ENCODE data around the gene HOXD8. TPM values are rescaled to one million over a fixed set of nuclear protein-coding genes. Genes with fewer than 3 reads are reported as not detected.

HOXD8 gene
- total and polyA plus RNA-seq, 2 of the 8 experiments (the other 6 are each of a cell fraction or from before 2014, with no cell fraction given), result not detected

DNA sequence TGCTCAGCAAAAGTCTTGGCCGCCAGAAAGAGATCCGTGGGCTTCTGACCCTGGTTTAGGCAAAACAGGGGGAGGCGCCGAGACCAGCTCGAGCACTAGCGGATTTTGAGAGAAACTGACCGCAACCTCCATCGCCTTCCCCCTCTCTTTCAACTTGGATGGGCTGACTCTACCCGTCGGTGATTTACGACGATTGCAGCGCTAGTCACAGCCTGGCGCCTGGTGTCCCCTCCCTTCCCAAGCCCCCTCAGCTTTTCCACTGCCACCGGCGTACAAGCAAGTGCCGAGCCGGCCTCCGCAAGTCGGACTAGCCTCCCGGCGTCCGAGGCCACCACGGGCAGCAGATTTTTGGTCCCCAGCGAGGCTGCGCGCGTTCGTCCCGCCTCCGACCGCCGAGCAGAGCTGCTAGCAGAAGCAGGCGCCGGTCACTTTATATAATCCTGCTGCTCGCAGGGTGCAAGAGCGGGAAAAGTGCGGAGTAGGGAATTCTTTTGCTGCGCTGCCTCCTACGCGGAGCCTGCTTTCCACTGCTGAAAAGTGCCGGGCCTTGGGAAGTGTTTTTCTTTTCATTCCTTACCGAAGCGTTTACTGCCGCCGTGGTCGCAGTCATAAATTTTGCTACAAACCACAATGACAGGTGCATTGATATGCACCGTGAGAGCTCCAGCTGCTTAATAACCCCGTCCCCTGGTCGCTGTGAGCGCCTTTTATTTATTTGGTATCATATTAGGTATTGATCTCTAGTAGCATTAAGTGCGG is 35.3 kb downstream of the HOXD8 start (continued):
- no peak for TF ChIP-seq POLR2A (IDR thresholded peaks at IDR 0.05; ENCODE audit: control extremely low read depth in 1 of 2, low read depth in 2 of 2, low read length in 2 of 2)
- TF ChIP-seq RAD21 (IDR thresholded peaks at IDR 0.05 in 1 of 2, conservative IDR thresholded peaks at IDR 0.05 in 1 of 2; ENCODE audit: low read depth in 2 of 2, low read length in 2 of 2), result no peak
- peak; percentile 100 for TF ChIP-seq EZH2 (IDR thresholded peaks at IDR 0.05; ENCODE audit: low read depth, low read length, severe bottlenecking)
- no peak; the same call in 1 of the 2 replicates for TF ChIP-seq CBX8 (IDR thresholded peaks at IDR 0.05; ENCODE audit: borderline replicate concordance, low read depth, low read length)
- no peak for TF ChIP-seq BACH1 (IDR thresholded peaks at IDR 0.05; ENCODE audit: low read length)
- no peak for TF ChIP-seq EGR1 (IDR thresholded peaks at IDR 0.05; ENCODE audit: borderline replicate concordance, low read depth, low read length)
- TF ChIP-seq PHF8 (conservative IDR thresholded peaks at IDR 0.05; ENCODE audit: low read depth, low read length), result no peak
- TF ChIP-seq SUZ12 (IDR thresholded peaks at IDR 0.05; ENCODE audit: low read length), result peak; percentile 100
- no peak for TF ChIP-seq TAF1 (IDR thresholded peaks at IDR 0.05; ENCODE audit: low read depth, low read length)
- TF ChIP-seq KDM4A (IDR thresholded peaks at IDR 0.05; ENCODE audit: low read depth, low read length, severe bottlenecking), result no peak
- TF ChIP-seq CEBPB (IDR thresholded peaks at IDR 0.05; ENCODE audit: low read depth, low read length), result no peak
- TF ChIP-seq, protein P1, sequence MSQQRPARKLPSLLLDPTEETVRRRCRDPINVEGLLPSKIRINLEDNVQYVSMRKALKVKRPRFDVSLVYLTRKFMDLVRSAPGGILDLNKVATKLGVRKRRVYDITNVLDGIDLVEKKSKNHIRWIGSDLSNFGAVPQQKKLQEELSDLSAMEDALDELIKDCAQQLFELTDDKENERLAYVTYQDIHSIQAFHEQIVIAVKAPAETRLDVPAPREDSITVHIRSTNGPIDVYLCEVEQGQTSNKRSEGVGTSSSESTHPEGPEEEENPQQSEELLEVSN (IDR thresholded peaks at IDR 0.05), result no peak
